Bronchus fibroblast of lung (primary cell): ENCODE measurements around the gene NAIP. TPM values are rescaled to one million over a fixed set of nuclear protein-coding genes. Genes with fewer than 3 reads are reported as not detected.

ENCODE experiments used
- total RNA-seq: library from RNA; depleted of rRNA; stranded (reverse); fragments of >200 nt; gene quantifications from 2 replicates; pipeline ENCODE4 v1.2.3, GENCODE V29; 2015

Gene NAIP, protein sequence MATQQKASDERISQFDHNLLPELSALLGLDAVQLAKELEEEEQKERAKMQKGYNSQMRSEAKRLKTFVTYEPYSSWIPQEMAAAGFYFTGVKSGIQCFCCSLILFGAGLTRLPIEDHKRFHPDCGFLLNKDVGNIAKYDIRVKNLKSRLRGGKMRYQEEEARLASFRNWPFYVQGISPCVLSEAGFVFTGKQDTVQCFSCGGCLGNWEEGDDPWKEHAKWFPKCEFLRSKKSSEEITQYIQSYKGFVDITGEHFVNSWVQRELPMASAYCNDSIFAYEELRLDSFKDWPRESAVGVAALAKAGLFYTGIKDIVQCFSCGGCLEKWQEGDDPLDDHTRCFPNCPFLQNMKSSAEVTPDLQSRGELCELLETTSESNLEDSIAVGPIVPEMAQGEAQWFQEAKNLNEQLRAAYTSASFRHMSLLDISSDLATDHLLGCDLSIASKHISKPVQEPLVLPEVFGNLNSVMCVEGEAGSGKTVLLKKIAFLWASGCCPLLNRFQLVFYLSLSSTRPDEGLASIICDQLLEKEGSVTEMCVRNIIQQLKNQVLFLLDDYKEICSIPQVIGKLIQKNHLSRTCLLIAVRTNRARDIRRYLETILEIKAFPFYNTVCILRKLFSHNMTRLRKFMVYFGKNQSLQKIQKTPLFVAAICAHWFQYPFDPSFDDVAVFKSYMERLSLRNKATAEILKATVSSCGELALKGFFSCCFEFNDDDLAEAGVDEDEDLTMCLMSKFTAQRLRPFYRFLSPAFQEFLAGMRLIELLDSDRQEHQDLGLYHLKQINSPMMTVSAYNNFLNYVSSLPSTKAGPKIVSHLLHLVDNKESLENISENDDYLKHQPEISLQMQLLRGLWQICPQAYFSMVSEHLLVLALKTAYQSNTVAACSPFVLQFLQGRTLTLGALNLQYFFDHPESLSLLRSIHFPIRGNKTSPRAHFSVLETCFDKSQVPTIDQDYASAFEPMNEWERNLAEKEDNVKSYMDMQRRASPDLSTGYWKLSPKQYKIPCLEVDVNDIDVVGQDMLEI (N-terminal part only)
- 0.89 and 2.0 TPM in 2 replicates for total RNA-seq

DNA sequence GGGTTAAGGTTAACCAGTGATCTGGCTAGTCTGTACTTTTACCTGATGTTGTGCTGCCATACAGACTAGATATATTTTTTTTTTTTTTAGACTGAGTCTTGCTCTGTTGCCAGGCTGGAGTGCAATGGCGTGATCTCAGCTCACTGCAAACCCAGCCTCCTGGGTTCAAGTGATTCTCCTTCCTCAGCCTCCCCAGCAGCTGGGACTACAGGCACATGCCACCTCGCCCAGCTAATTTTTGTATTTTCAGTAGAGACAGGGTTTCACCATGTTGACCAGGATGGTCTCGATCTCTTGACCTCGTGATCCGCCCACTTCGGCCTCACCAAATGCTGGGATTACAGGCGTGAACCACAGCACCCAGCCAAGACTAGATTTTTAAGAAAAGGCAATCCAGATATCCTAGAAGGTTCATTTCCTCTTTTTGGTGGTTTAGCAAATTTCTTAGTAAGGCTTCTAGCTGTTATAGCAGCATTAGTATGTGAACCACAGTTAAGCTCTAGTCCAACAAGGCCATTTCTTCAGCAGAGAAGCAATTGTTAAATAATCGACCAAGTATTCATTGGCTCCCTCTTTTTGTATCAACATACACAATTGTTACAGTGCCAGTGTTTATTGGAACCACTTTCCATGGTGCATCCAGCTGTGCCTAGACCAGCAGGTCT is at the start of gene NAIP:
TSS of gene NAIP (minus strand) at position 51 of the 665 bp plus-strand sequence. CDS start 12,424 bp downstream, outside the sequence.

DNA sequence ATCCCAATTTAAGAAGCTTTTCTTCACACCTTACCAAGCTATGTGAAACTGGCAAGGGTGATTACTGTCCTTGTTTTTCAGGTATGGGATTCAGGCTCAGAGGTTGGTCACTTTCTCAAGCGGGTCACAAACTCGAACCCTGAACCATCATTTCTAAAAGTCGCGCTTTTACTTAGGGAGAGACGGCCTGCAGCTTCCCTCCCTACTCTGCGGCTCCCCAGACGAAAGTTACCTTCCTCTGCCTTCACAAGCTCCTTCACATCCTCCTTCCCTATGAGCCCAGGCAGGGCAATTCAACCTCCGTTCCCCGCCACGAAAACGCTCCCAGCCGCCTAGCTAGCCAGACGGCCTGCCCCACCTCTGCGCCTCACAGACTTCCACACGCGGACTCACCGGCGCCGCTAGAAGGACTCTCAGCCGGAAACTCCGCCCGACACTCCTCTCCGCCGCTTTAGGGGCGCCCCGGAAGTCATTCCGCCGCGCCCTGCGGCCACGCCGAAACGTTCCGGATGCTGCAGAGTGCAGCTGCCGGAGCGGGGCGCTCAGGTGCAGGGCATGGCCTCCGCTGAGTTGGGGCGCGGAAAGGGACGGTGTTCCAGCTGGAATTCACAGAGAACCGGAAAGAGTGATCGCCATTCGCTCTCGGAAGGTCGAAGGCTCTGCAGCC is 42.3 kb upstream of the NAIP start, which contains the start of gene GTF2H2:
TSS of gene GTF2H2 (minus strand) at position 415 of the 667 bp plus-strand sequence. CDS start 4,913 bp downstream, outside the sequence.

Other genes starting within 250 kb of the NAIP start
- gene SERF1A, start 124.7 kb downstream of the NAIP start, total RNA-seq: 1.5 and 5.2 TPM in 2 replicates
- gene SMN1, start 100.3 kb downstream of the NAIP start, total RNA-seq: 27.9 and 28.7 TPM in 2 replicates
- 11.7 and 16.3 TPM in 2 replicates for gene GTF2H2, start 42.3 kb upstream of the NAIP start, total RNA-seq